Glutamatergic neuron (in vitro differentiated cells): ENCODE data around the gene GPR152. TPM values are rescaled to one million over a fixed set of nuclear protein-coding genes. Genes with fewer than 3 reads are reported as not detected.

Experiments used
- DNase-seq: peaks from one replicate; pipeline ENCODE4 v3.0.0; 2022
- H3K27ac Mint-ChIP-seq: one replicate; pipeline ENCODE4 v1.8.0; 2020; ENCODE audit warnings: mild to moderate bottlenecking, mixed read lengths, inconsistent platforms; ENCODE audit not compliant: unreplicated experiment
- H3K27me3 Mint-ChIP-seq: one replicate; pipeline ENCODE4 v1.8.0; 2020; ENCODE audit warnings: mild to moderate bottlenecking, moderate library complexity, mixed read lengths, inconsistent platforms; ENCODE audit not compliant: unreplicated experiment
- H3K36me3 Mint-ChIP-seq: one replicate; pipeline ENCODE4 v1.8.0; 2020; ENCODE audit warnings: mild to moderate bottlenecking, mixed read lengths, inconsistent platforms; ENCODE audit not compliant: unreplicated experiment
- H3K4me1 Mint-ChIP-seq: one replicate; pipeline ENCODE4 v1.8.0; 2020; ENCODE audit warnings: mild to moderate bottlenecking, low read depth, mixed read lengths, inconsistent platforms; ENCODE audit not compliant: unreplicated experiment
- H3K4me3 Mint-ChIP-seq: one replicate; pipeline ENCODE4 v1.8.0; 2020; ENCODE audit warnings: mild to moderate bottlenecking, mixed read lengths, inconsistent platforms; ENCODE audit not compliant: unreplicated experiment
- H3K9me3 Mint-ChIP-seq: one replicate; pipeline ENCODE4 v1.8.0; 2020; ENCODE audit warnings: mild to moderate bottlenecking, moderate library complexity, mixed read lengths, inconsistent platforms; ENCODE audit not compliant: unreplicated experiment
- total RNA-seq: library from RNA; stranded (reverse); fragmentation: NEBNext Ultra II Directional; extraction: Animal tissue kit (Norgen Biotek cat#: 25700); gene quantifications from one replicate; pipeline ENCODE4 v1.2.1, GENCODE V29; 2021; ENCODE audit not compliant: unreplicated experiment
- TF ChIP-seq, protein P1 (sequence below): fragments of 200-600 bp; sonication (generic); IDR thresholded peaks from one replicate; pipeline ENCODE4 v1.5.0; 2021; ENCODE audit not compliant: partially characterized antibody, unreplicated experiment

Gene GPR152
- total RNA-seq, 1 donor from 2014 or later, result not detected

- peak overlapping the region; percentile 87 for H3K4me3 Mint-ChIP-seq
- TF ChIP-seq, protein P1, sequence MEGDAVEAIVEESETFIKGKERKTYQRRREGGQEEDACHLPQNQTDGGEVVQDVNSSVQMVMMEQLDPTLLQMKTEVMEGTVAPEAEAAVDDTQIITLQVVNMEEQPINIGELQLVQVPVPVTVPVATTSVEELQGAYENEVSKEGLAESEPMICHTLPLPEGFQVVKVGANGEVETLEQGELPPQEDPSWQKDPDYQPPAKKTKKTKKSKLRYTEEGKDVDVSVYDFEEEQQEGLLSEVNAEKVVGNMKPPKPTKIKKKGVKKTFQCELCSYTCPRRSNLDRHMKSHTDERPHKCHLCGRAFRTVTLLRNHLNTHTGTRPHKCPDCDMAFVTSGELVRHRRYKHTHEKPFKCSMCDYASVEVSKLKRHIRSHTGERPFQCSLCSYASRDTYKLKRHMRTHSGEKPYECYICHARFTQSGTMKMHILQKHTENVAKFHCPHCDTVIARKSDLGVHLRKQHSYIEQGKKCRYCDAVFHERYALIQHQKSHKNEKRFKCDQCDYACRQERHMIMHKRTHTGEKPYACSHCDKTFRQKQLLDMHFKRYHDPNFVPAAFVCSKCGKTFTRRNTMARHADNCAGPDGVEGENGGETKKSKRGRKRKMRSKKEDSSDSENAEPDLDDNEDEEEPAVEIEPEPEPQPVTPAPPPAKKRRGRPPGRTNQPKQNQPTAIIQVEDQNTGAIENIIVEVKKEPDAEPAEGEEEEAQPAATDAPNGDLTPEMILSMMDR, result no peak
- peaks cover 2% of the 10 kb centered on the region for H3K4me1 Mint-ChIP-seq
- peaks cover 16% of the 10 kb centered on the region for H3K27me3 Mint-ChIP-seq
- peaks cover 2% of the 10 kb centered on the region for H3K9me3 Mint-ChIP-seq
- no peak for DNase-seq
- no peaks in the 10 kb centered on the region for H3K36me3 Mint-ChIP-seq
- peak overlapping the region; percentile 59 for H3K27ac Mint-ChIP-seq
Measured at GRCh38 chr11:67441731-67442351, 10.7 kb downstream of the GPR152 start.

DNA sequence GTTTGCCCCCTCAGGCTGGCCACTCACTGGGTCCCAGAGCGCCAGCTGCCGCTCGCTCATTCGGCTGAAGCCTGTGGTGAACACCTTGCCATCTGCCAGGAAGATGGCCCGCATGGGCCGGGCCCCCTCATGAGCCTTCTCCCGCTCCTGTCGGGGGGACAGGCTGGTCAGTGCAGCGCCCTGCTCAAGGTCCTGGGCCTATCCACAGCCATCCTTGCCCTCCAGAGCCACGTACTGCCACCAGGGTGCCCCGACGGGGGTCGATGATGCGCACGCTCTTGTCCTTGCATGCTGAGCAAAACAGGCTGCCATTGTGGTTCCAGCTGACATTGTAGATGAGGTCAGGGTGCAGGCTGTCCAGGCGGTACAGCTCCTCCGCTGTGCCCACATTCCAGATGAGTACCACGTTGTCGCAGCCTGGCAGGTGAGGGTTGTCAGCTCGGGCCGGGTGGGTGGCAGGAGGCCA is 11.4 kb downstream of the GPR152 start:
- H3K27me3 Mint-ChIP-seq, result peaks cover 16% of the 10 kb centered on the region
- TF ChIP-seq, protein P1, result no peak
- peaks cover 7% of the 10 kb centered on the region for H3K4me1 Mint-ChIP-seq
- no peak overlapping the region for H3K27ac Mint-ChIP-seq
- DNase-seq, result no peak
- no peak overlapping the region for H3K4me3 Mint-ChIP-seq
- peaks cover 3% of the 10 kb centered on the region for H3K9me3 Mint-ChIP-seq
- no peaks in the 10 kb centered on the region for H3K36me3 Mint-ChIP-seq

- H3K4me1 Mint-ChIP-seq, result peaks cover 7% of the 10 kb centered on the region
- peaks cover 18% of the 10 kb centered on the region for H3K27me3 Mint-ChIP-seq
- H3K9me3 Mint-ChIP-seq, result peaks cover 3% of the 10 kb centered on the region
- no peak for DNase-seq
- no peak overlapping the region for H3K4me3 Mint-ChIP-seq
- no peak overlapping the region for H3K27ac Mint-ChIP-seq
- no peaks in the 10 kb centered on the region for H3K36me3 Mint-ChIP-seq
- TF ChIP-seq, protein P1, result no peak
Measured at GRCh38 chr11:67440229-67441097, 12.1 kb downstream of the GPR152 start.

DNA sequence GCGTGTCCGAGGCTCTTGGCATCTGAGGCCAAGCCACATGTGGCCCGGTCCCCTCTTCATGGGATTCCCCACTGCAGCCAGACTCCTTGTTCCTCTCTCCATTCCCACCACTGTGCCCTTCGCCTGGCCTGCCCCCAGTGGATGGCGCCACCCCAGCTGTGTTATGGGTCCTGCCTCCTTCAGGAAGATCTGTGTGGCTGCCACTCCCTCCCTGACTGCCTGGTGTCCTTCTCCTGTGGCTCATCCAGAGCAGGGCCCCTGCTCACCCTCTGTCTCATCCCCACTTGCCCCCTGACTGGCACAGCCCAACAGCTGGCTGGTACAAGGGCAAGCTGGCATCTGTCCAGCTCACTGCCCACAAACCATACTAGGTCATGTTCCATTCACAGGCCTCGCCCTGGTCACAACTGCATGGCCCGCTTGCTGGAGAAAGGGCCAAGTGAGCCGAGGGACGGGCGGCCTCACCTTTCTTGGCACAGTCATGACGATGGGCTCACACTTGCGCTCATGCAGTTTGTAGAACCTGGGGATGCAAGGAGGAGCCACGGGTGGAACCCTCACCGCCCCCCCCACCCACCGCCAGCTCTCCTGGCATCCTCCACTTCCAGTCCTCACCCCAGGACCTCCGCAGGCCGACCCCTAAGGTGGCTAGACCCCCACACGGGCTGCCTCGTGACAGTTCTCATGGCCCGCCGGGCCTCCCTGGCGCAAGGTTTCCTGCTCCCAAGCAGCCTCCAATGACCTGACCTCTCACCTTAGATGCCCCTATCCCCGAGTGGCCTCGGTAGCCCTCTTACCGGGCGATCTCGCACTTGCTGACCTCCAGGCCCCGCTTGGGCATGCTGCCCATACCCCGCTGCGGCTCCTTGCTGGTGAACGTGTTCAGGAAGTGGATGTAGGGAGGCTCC is 13.0 kb downstream of the GPR152 start:
- DNase-seq, result no peak
- H3K27me3 Mint-ChIP-seq, result peaks cover 20% of the 10 kb centered on the region
- H3K27ac Mint-ChIP-seq, result peak overlapping the region; percentile 73
- H3K4me1 Mint-ChIP-seq, result peaks cover 7% of the 10 kb centered on the region
- H3K36me3 Mint-ChIP-seq, result no peaks in the 10 kb centered on the region
- TF ChIP-seq, protein P1, result no peak
- H3K9me3 Mint-ChIP-seq, result peaks cover 3% of the 10 kb centered on the region
- H3K4me3 Mint-ChIP-seq, result no peak overlapping the region
